HG03045 (cell line): ENCODE data around the gene TCF12.
"Not testable (repeated sequence)": the region's sequence is repeated elsewhere in the genome, so short reads cannot be mapped to it uniquely, and the experiment has no call there.

Experiments used
- ATAC-seq: cut with Tn5 transposase; IDR thresholded peaks from one replicate; pipeline ENCODE4 v1.9.1; 2021; ENCODE audit warnings: mild to moderate bottlenecking, moderate library complexity; ENCODE audit not compliant: unreplicated experiment

The TCF12 gene

DNA sequence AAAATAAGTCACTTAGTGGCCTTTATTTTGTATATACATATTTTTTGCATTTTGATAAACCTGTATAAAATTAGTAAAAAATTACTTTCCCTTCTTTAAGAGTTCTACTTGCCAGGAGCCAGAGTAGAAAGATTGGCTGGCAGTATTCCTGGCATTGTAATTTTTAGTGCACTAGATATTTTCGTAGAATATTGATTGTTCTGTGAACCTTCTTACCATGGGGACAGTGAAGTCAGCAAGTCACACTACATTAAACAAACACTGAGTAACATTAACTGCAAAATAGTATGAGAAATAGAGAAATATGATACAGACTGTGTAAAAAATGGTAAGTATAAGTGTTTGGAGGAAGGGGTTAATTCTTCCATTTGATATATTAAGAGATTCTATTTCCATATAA, 26.0 kb downstream of the TCF12 start:
- ATAC-seq = no peak

GRCh38 chr15:56946150-56946549, 27.7 kb downstream of the TCF12 start:
- no peak for ATAC-seq

- no peak for ATAC-seq
These were observed 29.7 kb downstream of the TCF12 start for GRCh38 chr15:56948000-56948763.

DNA sequence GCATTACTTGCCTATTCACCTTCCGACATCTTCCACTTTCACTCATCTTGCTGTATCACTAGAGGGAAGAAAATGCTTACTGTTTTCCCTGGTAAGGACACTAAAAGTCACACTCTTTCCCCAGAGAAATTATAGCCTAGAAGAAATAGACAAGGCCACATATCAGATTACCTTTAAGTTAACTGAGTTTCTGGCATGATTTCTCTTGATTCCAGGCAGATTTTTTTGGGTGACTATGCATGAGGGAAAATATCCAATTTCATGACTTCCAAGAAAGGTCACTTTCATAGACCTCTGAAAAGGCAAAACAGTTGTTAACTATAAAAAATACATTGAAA, 30.3 kb downstream of the TCF12 start:
- no peak for ATAC-seq

GRCh38 chr15:56950979-56951378, 32.5 kb downstream of the TCF12 start:
- ATAC-seq = no peak

GRCh38 chr15:56953790-56954189, 35.3 kb downstream of the TCF12 start:
- no peak for ATAC-seq

- ATAC-seq = not testable (repeated sequence)
These were observed 36.6 kb downstream of the TCF12 start for GRCh38 chr15:56955011-56955410.

- no peak for ATAC-seq
These were observed 38.1 kb downstream of the TCF12 start for GRCh38 chr15:56956538-56956937.

DNA sequence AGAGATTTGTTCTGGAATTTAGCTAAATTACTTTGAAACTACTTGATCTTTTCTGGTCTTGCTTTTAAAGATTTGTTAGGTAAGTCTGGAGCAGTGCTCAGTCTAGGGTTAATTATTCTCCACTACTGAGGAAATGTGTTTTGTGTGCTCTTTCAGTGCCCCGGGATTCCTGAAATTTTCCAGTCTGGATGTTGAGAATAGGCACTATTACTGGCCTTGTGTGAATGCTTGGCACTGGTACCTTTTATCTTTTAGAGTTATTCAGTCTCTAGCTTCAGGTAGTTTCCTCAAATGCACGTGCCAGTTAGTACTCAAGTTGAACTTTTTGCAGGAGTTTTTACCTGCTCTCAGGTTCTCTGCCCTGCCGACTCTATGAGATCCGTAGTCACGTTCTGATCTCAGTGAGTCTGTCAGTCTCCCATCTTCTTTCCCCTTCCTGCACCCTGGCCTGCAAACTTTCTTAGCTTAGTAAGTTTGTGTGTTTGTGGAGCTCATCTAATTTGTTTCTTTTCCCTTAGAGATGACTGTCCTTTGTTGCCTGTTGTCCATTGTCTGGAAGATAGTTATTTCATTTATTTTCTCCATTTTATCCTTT, 39.5 kb downstream of the TCF12 start:
- no peak for ATAC-seq

- no peak for ATAC-seq
These were observed 40.8 kb downstream of the TCF12 start for GRCh38 chr15:56959318-56959648.

- no peak for ATAC-seq
These were observed 41.7 kb downstream of the TCF12 start for GRCh38 chr15:56960116-56960515.

- ATAC-seq = no peak
These were observed 44.7 kb downstream of the TCF12 start for GRCh38 chr15:56963126-56963525.

DNA sequence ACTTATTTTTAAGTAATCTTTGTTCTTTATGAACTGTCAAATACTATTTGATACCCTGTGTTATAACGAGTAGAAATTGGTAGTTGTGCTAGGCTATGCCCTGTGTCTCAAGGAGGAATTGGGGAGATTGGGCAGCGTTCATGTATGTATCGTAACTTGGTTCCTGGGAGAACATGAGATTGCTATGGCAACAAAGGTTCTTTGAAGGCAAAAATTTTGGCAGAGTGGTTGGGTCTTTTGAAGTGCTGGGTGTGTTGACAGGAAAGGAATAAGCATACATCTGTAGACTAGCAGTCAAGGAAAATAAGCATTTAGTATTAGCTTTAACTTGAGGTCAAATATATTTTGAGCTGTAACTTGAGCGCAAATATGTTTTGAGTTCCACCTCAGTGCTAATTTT, 45.3 kb downstream of the TCF12 start:
- no peak for ATAC-seq

GRCh38 chr15:56964182-56964581, 45.7 kb downstream of the TCF12 start:
- no peak for ATAC-seq

DNA sequence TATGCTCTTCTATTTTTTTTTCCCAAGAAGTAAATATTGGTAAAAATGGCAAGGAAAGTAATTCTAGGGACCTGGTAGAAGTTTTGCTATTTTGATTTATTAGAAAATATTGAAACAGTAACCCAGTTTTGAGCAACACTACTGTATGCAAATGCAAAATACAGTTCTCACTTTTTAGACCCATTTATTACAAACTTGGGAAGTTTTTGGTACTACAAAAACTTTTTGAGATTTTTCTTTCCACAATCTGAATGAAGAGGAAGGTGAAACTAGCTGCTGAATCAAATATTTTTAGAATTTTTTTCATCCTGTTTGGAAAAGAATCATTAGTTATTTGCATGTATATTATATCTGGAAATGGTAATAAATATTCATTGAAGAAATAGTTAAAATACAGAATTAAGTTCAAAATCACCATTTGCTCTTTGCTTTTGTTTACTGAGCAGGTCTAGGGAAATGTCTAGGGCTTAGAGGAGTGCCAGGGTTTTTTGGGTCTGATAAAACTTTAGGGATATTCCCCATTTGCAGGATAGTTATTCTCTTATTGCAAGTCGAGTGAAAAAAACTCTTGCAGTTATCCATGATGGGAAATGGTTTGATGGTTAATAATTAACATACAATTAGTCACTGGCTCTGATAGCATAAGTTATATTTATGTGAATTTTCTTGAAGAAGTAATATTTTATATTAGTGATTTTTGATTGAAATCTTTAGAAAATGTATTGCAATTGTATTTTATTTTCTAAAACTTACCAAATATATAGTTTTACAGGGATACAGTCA, 47.0 kb downstream of the TCF12 start:
- no peak for ATAC-seq

GRCh38 chr15:56967336-56967735, 48.9 kb downstream of the TCF12 start:
- ATAC-seq = no peak

- no peak for ATAC-seq
These were observed 49.8 kb downstream of the TCF12 start for GRCh38 chr15:56968256-56968655.

DNA sequence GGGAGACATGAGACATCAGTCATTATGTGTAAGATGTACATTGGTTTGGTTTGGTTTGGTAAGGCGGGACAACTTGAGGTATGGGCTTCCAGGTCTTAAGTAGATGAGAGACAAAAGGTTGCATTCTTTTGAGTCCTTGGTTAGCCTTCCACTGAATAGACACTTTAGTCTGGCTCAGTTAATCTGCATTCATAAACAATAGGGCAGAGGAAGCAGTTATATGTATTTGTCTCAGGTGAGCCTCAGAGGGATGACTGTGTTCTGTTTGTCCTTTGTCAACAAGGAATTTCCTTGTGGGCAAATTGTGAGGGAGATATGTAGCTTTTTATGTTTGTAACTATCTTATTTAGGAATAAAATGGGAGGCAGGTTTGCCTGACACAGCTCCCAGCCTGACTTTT, 50.4 kb downstream of the TCF12 start:
- no peak for ATAC-seq

- ATAC-seq = no peak
These were observed 50.9 kb downstream of the TCF12 start for GRCh38 chr15:56969265-56969895.

GRCh38 chr15:56971571-56971970, 53.1 kb downstream of the TCF12 start:
- no peak for ATAC-seq

- no peak for ATAC-seq
These were observed 53.6 kb downstream of the TCF12 start for GRCh38 chr15:56972016-56972415.

- ATAC-seq = no peak
These were observed 54.0 kb downstream of the TCF12 start for GRCh38 chr15:56972426-56972825.
